ENCODE measurements around the gene IFIT3. TPM values are rescaled to one million over a fixed set of nuclear protein-coding genes. Genes with fewer than 3 reads are reported as not detected.
A peak's percentile ranks its signal among the peaks of the same experiment; 100 is the strongest.

The IFIT3 gene
- polyA plus RNA-seq, 1 donor, result 8.2 TPM

DNA sequence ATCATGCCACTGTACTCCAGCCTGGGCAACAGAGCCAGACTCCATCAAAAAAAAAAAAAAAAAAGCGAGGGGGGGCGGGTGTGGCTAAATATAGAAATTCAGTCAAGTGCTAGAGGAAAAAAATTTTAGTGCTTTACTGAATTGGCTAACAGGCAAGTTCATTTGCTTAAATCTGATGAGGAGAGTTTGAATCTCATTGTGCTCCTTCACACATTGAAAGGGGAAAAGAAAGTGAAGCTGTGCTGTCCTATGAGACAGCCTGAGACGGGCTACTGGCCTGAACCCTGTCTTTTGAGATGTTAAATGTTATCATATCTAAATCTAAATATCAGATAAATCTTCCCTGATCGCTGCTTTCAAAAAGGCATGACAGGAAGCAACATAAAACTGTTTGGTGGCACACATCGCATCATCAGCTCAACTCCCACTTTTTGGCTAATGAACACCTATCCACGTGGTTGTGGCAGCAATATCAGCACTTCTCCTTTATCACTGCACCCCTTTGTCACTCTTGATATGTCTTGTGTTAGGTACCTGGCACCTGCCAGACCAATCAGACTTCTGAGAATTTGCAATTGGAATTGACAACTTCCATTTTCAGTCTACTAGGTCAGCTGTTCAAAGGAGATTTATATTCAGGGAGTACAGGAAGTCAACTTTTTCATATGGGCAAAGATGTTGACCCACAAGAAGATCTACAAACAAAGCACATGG is 36.1 kb downstream of the IFIT3 start:
- no peak for DNase-seq

DNA sequence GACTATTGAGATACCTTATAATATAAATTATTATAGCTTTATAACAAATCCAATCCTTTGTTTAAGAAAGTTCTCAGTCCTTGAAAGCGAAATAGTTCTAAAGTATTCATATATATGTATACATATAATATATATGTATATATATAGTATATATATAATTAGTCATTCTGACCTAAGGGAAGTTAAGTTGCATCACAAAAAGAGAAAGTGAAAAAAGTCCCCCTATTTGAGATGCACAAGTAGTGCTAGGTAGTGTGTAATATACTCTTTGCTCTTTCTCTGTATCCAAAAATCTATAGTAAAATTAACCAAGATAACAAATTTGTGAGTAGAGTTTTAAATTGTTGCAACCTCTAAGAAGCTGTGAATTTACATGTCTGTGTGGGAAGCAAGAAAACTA is 36.7 kb downstream of the IFIT3 start:
- no peak for DNase-seq

DNA sequence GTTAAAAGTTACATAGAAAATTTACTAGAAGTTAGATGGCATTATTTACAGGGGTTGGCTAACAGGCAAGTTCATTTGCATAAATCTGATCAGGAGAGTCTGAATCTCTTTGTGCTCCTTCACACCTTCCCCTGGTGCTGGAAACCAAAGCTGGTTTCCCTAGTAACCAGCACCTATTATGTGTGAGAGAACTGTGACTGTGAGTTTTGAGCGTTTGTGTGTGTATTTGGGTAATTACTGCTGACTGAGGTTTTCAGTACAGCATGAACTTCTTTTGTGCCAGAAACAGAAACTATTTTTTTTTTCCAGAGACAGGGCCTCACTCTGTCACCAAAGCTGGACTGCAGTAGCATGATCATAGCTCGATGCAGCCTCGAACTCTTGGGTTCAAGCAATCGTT is 39.7 kb downstream of the IFIT3 start:
- DNase-seq, result no peak

DNA sequence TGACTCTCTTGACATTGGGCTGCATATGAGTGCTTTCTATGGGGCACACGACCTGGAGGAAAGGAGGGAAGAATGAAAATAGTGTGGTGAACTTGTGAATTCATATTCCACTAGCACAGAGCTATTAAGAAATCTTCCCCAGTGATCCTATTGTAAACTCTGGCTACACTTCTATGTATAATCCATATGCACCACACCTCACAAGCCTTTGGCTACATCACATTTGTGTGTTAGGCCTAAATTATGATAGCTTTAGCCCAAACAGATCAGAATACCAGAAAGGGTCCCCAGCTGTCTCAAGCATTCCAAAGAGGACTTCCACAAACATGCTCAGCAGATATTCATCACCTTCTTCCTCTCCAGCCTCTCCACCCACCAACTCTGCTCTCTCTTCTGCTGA is 40.3 kb downstream of the IFIT3 start:
- DNase-seq, result no peak

DNA sequence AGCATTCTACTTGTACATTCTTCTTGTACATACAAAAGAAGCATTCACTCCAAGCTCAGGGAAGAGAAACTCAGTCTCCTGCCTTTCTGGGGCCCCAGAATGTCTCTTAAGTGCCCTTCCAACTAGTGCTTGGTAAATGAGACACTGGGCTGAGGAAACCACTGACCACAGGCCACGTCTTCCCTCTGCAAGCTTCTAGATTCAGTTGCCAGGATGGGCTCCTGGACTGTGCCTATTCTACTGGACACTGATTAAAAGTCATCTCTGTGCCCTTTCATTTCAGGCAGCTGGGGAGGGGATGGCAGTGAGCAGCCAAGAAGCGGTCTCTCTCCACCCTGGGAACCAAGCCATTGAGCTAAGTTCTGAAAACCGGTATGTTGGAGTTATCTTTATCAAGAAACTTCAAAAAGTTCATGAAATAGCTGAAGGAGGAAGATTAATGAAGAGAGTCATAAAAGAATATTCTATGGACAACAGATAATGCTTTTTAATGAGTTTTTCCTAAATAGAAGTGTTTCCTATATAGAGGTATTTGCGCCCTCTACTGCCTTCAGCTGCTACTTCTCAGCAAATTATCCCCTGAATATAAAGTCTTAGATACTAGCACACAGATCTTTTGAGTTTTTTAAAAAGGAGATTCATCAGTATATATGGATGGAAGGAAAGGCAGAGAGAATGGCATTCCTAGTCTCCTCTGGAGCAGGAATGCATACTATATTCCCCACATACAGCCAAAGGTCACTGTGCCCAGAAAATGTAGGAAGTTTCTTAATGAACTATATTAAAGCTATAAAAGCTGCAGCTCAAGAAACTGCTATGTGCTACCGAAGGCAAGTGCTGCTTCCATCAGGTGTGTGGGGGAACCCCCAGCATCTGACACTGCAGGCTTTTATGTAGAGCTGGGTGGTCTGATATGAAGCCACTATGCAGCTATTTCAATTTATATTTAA is 41.6 kb downstream of the IFIT3 start:
- peak; percentile 54 for DNase-seq

DNA sequence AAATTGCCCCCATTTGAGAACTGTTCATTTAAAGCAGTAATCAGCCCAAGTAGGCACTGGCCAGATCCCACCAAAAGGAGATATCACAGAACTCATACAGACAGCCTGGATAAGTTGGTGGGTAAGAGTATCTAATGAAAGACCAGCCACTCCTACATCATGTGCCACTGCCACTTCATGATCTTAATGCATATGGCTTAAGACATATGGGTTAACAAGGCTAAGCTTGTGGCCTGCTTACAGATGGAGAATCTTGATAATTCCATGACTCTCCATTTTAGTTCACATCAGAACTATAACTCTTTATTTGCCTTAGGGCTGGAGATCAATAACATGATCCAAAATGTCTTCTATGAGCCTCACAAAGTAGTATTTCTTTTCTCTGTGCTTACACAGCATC is 43.3 kb downstream of the IFIT3 start:
- no peak for DNase-seq

DNA sequence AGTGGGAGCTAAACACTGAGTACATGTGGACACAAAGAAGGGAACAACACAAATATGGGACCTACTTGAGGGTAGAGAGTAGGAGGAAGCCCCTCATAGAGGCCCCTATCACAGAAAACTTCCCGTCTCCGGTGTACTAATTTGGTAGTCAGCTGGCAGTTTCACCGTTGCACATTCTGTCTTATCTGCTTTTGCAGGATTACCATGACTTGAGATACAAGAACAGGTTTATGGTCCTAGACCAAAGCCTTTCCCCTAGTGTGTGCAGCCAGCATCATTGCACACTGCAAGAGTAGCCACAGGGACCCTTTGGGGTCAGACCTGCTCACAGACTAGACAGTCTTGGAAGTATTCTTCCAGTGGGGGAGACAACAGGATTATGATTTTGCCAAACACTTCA is 44.2 kb downstream of the IFIT3 start:
- DNase-seq, result no peak

DNA sequence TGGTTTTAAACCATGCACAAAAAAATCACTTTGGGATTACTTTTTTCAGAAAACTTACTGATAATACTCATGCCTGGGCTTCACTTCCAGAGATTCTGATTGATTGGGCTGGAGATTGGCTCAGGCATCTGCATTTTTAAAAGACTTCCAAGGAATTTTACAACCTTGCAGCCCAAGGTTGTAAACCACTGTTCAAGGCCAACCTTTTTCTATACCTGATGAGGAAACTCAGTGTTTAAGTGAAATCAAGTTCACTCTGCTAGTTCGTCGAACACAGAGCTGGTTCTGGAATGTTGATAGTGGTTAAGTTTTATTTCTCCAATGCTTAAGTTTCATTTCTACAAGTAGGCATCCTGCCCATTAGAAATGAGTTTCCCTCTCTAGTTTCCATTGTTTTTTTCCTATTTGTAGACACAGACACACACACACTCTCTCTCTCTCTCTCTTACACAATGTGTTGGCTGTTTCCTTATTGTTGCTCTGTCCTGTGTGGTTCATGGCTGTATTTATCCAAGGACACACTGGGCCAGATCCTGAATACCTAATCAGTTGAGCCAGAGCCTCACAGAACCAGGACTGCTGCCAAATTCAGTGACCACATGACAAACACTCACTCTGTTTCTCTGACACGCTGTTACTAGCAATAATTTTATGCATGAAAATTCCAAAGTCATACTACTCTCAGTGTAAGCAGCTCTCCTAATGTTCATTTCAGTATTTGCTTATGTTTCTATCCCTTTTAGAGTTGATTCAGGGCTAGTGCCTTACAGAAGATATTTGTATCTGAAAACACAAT is 46.3 kb downstream of the IFIT3 start:
- peak; percentile 80 for DNase-seq

DNA sequence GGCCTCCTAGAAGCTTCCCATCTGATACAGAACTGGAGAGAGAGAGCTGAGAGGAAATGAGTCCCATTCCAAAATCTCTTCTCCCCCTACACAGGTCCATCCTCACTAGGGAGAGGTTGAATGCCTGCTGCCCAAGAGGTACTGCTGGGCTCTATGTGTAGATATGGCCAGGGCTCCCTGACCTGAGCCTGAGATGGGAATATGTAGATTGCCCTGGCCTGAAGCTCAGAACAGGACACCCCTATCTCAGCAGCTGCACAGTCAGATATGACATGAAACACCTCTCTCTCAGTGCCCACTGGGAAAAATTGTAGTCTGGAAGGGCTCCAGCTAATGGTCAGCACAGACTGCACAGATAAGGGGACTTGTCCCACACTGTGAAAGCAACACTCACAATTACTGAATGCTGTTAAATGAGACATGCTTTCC is 46.9 kb downstream of the IFIT3 start:
- DNase-seq, result no peak

DNA sequence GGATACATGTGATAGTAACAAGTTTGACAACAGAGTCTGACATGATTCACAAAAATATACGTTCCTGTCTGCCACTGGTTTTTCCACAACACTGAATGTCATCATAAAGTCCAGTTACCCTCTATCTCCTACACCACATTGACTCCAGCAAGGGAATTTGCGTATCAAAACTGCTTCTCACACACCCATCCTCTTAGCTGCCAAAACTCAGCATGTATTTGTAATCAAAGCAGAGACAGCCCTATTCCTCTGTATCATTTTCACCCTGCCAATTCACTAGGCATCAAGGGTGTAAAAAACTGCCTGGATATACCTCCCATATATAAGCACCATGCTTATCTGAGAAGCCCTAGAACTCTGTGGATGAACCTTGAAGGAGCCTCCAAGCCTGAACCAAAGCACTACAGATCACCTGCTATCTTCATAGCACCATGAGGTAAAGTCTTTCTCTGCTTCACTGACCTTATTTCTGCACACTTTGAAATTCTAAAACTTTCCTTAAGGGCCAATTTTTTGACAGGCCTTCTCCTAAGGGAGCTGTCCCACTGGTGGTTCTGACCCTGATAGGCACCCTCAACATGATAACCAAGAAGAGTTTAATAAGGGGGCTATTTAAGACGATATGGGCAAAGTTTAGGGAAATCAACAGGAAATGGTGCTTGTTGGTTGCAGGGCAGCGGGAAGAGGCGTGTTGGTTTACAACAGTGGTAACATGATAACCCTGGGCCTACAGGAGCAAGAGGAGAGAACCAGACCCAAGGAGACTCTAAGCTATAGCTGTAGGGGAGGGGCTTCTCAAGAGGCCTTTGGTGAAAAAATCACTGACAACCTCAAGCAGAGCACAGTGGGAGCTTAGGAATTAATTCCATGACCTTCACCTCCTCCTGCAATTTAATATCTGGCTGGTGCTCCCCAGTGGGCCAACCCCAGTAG is 50.2 kb downstream of the IFIT3 start, which contains the start of gene IFIT1B:
IFIT1B (plus strand) TSS at position 352 of the 933 bp plus-strand sequence; CDS start at position 432, 80 bp downstream.
- DNase-seq, result no peak

DNA sequence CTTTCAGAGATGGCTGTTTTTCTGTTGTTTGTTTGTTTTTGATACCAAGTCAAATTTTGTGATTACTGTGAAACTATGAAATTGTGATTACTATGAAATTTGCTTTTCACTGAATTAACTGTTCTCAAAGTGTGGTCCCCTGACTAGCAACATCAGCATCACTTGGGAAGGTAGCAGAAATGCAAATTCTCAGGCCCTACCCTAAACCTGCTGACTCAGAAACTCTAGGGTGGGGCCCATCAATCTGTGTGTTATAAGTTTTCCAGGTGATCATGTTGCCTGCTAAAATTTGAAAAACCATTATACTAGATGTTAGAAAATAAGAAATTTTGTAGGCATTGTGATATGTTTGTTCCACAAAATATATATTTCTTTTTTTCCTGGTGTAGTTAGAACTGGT is 51.3 kb downstream of the IFIT3 start:
- DNase-seq, result no peak

DNA sequence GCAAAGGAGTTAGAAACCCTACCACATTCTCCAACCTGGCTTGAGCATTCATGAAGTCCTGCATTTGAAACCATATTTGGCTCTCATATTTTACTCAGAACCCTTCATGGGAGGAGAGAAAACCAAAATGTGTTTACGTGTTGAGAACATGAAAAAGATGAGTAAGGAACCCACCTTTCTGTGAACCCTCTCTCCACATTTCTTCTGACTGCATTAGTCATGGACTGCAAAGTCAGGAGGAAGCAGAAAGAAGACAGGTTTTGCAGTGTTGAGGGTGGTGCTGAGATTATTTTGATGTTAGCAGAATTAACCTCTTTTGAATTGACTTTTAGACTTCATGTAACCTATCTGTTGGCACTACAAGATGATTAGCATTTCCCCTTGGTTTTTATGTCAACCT is 55.0 kb downstream of the IFIT3 start:
- no peak for DNase-seq

DNA sequence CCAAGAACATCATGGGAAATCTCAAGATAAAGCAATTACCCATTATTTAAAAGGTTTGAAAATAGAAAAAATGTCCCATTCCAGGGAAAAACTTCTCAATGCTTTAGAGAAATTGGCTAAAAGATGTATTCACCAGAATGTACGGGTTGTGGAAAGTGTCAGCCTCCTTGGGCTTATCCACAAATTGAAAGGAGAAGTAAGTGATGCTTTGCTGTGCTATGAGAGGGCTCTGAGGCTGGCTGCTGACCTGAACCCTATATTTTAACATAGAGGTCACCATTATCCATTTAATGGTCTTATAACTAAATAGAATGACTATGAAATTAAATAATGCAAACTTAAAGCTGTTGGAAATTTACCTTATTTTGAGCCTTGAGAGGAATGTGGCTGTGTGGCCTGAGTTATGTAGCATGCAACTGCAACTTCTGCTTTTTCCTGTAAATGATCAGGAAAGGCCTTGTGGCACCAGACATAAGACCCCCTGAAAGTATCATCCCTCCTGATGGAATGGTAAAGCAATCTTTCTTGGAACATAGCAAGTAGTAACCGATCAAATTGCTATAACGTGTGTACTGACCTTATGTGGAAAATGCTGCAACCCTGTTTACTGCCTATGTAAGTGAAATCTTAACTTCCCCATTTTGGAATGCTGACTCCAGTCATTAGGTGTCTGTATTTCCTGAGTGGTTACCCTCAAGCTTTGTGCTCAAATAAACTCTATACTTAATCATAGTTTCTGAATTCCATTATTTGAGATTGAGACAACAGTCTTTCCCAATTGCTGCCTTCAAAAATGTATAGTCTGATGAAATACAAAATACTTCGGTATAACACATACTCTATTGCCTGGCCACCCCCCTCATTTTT is 56.9 kb downstream of the IFIT3 start:
- DNase-seq, result no peak

DNA sequence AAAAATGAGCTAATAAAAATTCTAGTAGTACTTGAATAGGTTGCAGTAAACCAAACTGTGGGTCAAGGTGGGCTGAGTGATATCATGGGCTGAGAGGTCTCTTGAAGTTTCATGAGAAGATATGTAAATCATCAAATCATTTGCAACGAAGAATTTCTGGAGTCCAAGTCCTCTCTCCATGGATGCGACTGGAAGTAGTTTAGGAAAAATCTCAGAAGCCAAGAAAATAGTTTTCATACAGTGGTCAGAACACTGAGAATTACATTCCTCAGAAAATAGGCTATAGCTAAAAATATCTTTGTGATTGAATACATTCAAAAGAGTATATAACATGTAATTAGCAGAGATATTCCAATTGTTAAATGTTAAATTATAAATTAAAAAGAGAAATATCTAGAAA is 61.0 kb downstream of the IFIT3 start:
- DNase-seq, result peak; percentile 47

DNA sequence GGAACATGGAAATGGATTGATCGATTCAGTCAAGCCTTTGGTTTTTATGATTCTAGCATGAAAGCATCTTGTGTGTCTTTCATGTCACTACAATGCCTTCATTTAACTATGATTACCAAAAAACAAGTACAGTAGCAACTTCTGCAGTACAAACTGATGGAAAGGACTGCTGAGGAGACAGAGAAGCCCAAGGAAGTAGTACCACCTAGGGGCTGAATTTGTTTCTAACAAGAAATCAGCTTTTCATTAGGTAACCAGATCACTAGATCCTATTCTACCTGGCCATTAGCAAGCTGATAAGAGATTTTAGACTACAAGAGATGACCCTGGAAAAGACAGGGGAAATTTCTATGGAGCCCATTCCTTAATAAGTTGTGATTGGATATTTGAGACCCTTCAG is 61.5 kb downstream of the IFIT3 start:
- DNase-seq, result peak; percentile 59

Other genes starting within 250 kb of the IFIT3 start
- 0.80 TPM for gene CH25H, start 120.7 kb upstream of the IFIT3 start, polyA plus RNA-seq (ENCODE audit: insufficient read length)
- 44.2 TPM for gene LIPA, start 76.2 kb upstream of the IFIT3 start, polyA plus RNA-seq (ENCODE audit: insufficient read length)
- 8.0 TPM for gene IFIT2, start 26.0 kb upstream of the IFIT3 start, polyA plus RNA-seq (ENCODE audit: insufficient read length)
- 0.25 TPM for gene IFIT1B, start 50.1 kb downstream of the IFIT3 start, polyA plus RNA-seq (ENCODE audit: insufficient read length)
- 65.5 TPM for gene IFIT1, start 64.6 kb downstream of the IFIT3 start, polyA plus RNA-seq (ENCODE audit: insufficient read length)
- 8.5 TPM for gene IFIT5, start 86.6 kb downstream of the IFIT3 start, polyA plus RNA-seq (ENCODE audit: insufficient read length)
- gene SLC16A12, start 207.6 kb downstream of the IFIT3 start, polyA plus RNA-seq (ENCODE audit: insufficient read length), result 1.9 TPM

Measured in hindlimb muscle (tissue), 1 donor.